Kidney epithelial cell (primary cell): ENCODE results near the gene EHBP1L1. TPM values are rescaled to one million over a fixed set of nuclear protein-coding genes. Genes with fewer than 3 reads are reported as not detected.

Experiments
- DNase-seq: peaks from one replicate; pipeline ENCODE4 v3.0.0-alpha.2; 2010; ENCODE audit warnings: low read depth
- H3K27me3 ChIP-seq: 2 replicates; pipeline ENCODE4 v1.6.0; 2011; ENCODE audit warnings: low read length; ENCODE audit not compliant: control insufficient read depth, insufficient read depth
- H3K36me3 ChIP-seq: 2 replicates; pipeline ENCODE4 v1.5.1; 2011; ENCODE audit warnings: low read length; ENCODE audit not compliant: control insufficient read depth, insufficient read depth
- H3K4me3 ChIP-seq: 2 replicates; pipeline ENCODE4 v1.5.1; 2011; ENCODE audit warnings: low read depth, mild to moderate bottlenecking, control low read depth, low read length
- total RNA-seq: library from RNA; depleted of rRNA; stranded (reverse); fragments of >200 nt; gene quantifications from 2 replicates; pipeline ENCODE4 v1.2.3, GENCODE V29; 2015
- TF ChIP-seq, protein P1 (sequence below): IDR thresholded peaks from 2 replicates; pipeline ENCODE4 v1.5.1; 2011; ENCODE audit warnings: mild to moderate bottlenecking, moderate library complexity, low read length, control low read depth, inconsistent platforms; ENCODE audit not compliant: insufficient read depth, poor library complexity, severe bottlenecking

Gene EHBP1L1
- total RNA-seq, 1 donor from 2014 or later = 19.5 TPM

GRCh38 chr11:65621460-65621859 is 45.6 kb downstream of the EHBP1L1 start:
- H3K27me3 ChIP-seq = no peaks in the 10 kb centered on the region
- DNase-seq = no peak
- TF ChIP-seq, protein P1, sequence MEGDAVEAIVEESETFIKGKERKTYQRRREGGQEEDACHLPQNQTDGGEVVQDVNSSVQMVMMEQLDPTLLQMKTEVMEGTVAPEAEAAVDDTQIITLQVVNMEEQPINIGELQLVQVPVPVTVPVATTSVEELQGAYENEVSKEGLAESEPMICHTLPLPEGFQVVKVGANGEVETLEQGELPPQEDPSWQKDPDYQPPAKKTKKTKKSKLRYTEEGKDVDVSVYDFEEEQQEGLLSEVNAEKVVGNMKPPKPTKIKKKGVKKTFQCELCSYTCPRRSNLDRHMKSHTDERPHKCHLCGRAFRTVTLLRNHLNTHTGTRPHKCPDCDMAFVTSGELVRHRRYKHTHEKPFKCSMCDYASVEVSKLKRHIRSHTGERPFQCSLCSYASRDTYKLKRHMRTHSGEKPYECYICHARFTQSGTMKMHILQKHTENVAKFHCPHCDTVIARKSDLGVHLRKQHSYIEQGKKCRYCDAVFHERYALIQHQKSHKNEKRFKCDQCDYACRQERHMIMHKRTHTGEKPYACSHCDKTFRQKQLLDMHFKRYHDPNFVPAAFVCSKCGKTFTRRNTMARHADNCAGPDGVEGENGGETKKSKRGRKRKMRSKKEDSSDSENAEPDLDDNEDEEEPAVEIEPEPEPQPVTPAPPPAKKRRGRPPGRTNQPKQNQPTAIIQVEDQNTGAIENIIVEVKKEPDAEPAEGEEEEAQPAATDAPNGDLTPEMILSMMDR = no peak
- H3K36me3 ChIP-seq = peaks cover 3% of the 10 kb centered on the region
- H3K4me3 ChIP-seq = no peak overlapping the region

- H3K4me3 ChIP-seq = no peak overlapping the region
- H3K27me3 ChIP-seq = no peaks in the 10 kb centered on the region
- TF ChIP-seq, protein P1 = no peak
- no peak for DNase-seq
- peaks cover 3% of the 10 kb centered on the region for H3K36me3 ChIP-seq
Measured at GRCh38 chr11:65622011-65622410, 46.2 kb downstream of the EHBP1L1 start.

- H3K27me3 ChIP-seq = no peaks in the 10 kb centered on the region
- TF ChIP-seq, protein P1 = no peak
- DNase-seq = no peak
- H3K36me3 ChIP-seq = peaks cover 3% of the 10 kb centered on the region
- no peak overlapping the region for H3K4me3 ChIP-seq
Measured at GRCh38 chr11:65623177-65623576, 47.3 kb downstream of the EHBP1L1 start.

DNA sequence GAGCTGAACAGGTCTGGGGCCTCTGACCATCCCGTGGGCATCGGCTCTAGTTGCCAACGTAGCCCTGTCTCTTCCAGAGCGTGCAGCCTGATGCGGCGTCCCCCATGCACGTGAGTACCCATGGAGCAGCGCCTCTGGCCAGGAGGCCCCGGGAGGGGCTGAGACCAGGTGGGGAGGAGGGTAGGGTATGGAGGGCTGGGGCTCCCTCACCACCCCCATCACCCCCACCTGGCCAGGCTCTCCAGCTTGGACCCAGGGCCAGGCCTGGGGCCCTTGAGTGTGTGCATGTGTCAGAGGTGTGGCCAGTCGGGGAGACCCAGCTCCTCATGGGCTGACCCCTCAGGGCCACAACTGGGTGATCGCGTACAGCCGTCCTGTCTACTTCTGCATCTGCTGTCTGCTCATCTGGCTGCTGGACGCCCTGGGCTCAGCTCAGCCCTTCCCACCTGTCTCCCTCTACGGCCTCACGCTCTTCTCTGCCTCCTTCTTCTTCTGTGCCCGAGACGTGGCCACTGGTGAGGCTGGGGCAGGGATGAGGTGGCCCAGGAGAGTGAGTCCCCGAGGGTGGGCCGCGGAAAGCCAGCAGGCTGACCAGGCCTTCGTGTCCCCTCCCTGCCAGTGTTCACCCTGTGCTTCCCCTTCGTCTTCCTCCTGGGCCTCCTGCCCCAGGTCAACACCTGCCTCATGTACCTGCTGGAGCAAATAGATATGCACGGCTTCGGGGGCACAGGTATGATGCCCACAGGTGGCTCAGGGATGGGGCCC is 48.2 kb downstream of the EHBP1L1 start:
- no peak overlapping the region for H3K4me3 ChIP-seq
- peaks cover 2% of the 10 kb centered on the region for H3K36me3 ChIP-seq
- no peaks in the 10 kb centered on the region for H3K27me3 ChIP-seq
- DNase-seq = no peak
- TF ChIP-seq, protein P1 = no peak

DNA sequence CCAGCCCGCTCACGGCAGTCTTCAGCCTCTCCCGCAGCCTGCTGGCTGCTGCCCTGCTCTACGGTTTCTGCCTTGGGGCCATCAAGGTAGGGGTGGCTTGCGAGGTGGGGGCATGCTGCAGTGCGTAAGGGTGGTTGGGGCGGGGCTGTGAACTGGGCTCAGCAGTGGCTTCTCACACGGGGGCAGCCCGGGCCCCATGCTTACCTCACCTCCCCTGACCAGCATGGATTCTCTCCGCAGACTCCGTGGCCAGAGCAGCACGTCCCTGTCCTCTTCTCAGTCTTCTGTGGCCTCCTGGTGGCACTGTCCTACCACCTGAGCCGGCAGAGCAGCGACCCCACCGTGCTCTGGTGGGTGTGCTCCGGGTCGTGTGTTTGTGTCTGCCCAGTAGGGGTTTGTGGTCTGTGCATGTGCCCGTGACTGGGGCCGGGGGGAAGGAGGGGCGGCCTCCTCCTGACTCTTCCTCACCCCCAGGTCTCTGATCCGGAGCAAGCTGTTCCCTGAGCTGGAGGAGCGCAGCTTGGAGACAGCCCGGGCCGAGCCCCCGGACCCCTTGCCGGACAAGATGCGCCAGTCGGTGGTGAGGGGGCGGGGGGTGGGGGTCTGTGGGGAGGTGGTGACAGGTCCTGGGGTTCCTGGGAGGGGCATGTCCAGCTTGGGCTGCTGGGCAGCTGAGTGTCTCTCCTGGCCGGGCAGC is 49.2 kb downstream of the EHBP1L1 start:
- TF ChIP-seq, protein P1 = no peak
- DNase-seq = no peak
- Histone ChIP-seq H3K4me3 (no peak overlapping the region), H3K36me3 (peaks cover 2% of the 10 kb centered on the region), H3K27me3 (no peaks in the 10 kb centered on the region)
